ENCODE measurements around the gene HMG20B. TPM values are rescaled to one million over a fixed set of nuclear protein-coding genes. Genes with fewer than 3 reads are reported as not detected.

Gene HMG20B
- total and polyA plus RNA-seq, 2 of the 8 experiments (the other 6 are each of a cell fraction or from before 2014, with no cell fraction given) = 42.9 to 74.2 TPM

DNA sequence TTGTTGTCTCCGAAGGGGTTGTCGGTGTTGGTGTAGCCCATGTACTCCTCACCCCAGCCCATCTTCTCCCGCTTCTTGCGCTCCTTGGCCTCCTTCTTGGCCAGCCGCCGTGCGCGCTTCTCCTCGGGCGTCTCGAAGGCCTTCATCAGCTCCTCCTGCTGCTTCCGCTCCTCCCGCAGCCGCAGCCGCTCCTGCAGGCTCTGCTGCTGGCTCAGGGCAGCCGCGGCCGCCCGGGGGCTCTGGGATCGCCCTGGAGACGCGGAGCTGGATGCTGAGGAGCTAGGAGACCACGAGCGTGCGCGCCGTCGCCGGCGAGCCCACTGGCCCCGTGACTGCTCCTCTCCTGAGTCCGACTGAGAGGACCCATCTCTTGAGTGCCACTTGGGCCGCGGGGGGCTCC lies 51.0 kb downstream of the HMG20B start (continued):
- TF ChIP-seq, protein P1, sequence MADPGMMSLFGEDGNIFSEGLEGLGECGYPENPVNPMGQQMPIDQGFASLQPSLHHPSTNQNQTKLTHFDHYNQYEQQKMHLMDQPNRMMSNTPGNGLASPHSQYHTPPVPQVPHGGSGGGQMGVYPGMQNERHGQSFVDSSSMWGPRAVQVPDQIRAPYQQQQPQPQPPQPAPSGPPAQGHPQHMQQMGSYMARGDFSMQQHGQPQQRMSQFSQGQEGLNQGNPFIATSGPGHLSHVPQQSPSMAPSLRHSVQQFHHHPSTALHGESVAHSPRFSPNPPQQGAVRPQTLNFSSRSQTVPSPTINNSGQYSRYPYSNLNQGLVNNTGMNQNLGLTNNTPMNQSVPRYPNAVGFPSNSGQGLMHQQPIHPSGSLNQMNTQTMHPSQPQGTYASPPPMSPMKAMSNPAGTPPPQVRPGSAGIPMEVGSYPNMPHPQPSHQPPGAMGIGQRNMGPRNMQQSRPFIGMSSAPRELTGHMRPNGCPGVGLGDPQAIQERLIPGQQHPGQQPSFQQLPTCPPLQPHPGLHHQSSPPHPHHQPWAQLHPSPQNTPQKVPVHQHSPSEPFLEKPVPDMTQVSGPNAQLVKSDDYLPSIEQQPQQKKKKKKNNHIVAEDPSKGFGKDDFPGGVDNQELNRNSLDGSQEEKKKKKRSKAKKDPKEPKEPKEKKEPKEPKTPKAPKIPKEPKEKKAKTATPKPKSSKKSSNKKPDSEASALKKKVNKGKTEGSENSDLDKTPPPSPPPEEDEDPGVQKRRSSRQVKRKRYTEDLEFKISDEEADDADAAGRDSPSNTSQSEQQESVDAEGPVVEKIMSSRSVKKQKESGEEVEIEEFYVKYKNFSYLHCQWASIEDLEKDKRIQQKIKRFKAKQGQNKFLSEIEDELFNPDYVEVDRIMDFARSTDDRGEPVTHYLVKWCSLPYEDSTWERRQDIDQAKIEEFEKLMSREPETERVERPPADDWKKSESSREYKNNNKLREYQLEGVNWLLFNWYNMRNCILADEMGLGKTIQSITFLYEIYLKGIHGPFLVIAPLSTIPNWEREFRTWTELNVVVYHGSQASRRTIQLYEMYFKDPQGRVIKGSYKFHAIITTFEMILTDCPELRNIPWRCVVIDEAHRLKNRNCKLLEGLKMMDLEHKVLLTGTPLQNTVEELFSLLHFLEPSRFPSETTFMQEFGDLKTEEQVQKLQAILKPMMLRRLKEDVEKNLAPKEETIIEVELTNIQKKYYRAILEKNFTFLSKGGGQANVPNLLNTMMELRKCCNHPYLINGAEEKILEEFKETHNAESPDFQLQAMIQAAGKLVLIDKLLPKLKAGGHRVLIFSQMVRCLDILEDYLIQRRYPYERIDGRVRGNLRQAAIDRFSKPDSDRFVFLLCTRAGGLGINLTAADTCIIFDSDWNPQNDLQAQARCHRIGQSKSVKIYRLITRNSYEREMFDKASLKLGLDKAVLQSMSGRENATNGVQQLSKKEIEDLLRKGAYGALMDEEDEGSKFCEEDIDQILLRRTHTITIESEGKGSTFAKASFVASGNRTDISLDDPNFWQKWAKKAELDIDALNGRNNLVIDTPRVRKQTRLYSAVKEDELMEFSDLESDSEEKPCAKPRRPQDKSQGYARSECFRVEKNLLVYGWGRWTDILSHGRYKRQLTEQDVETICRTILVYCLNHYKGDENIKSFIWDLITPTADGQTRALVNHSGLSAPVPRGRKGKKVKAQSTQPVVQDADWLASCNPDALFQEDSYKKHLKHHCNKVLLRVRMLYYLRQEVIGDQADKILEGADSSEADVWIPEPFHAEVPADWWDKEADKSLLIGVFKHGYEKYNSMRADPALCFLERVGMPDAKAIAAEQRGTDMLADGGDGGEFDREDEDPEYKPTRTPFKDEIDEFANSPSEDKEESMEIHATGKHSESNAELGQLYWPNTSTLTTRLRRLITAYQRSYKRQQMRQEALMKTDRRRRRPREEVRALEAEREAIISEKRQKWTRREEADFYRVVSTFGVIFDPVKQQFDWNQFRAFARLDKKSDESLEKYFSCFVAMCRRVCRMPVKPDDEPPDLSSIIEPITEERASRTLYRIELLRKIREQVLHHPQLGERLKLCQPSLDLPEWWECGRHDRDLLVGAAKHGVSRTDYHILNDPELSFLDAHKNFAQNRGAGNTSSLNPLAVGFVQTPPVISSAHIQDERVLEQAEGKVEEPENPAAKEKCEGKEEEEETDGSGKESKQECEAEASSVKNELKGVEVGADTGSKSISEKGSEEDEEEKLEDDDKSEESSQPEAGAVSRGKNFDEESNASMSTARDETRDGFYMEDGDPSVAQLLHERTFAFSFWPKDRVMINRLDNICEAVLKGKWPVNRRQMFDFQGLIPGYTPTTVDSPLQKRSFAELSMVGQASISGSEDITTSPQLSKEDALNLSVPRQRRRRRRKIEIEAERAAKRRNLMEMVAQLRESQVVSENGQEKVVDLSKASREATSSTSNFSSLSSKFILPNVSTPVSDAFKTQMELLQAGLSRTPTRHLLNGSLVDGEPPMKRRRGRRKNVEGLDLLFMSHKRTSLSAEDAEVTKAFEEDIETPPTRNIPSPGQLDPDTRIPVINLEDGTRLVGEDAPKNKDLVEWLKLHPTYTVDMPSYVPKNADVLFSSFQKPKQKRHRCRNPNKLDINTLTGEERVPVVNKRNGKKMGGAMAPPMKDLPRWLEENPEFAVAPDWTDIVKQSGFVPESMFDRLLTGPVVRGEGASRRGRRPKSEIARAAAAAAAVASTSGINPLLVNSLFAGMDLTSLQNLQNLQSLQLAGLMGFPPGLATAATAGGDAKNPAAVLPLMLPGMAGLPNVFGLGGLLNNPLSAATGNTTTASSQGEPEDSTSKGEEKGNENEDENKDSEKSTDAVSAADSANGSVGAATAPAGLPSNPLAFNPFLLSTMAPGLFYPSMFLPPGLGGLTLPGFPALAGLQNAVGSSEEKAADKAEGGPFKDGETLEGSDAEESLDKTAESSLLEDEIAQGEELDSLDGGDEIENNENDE (IDR thresholded peaks at IDR 0.05; ENCODE audit: insufficient replicate concordance, low read length) = no peak
- TF ChIP-seq, protein P2, sequence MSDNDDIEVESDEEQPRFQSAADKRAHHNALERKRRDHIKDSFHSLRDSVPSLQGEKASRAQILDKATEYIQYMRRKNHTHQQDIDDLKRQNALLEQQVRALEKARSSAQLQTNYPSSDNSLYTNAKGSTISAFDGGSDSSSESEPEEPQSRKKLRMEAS (IDR thresholded peaks at IDR 0.05) = no peak
- no peak for TF ChIP-seq TAF1 (IDR thresholded peaks at IDR 0.05; ENCODE audit: low read depth, low read length)
- TF ChIP-seq, protein P3, sequence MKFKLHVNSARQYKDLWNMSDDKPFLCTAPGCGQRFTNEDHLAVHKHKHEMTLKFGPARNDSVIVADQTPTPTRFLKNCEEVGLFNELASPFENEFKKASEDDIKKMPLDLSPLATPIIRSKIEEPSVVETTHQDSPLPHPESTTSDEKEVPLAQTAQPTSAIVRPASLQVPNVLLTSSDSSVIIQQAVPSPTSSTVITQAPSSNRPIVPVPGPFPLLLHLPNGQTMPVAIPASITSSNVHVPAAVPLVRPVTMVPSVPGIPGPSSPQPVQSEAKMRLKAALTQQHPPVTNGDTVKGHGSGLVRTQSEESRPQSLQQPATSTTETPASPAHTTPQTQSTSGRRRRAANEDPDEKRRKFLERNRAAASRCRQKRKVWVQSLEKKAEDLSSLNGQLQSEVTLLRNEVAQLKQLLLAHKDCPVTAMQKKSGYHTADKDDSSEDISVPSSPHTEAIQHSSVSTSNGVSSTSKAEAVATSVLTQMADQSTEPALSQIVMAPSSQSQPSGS (IDR thresholded peaks at IDR 0.05; ENCODE audit: low read length) = no peak
